Right kidney (tissue), 1 donor: ENCODE measurements around the gene XG.
"Not testable (repeated sequence)": the region's sequence is repeated elsewhere in the genome, so short reads cannot be mapped to it uniquely, and the experiment has no call there.

Source experiments
- DNase-seq: peaks from one replicate; pipeline ENCODE4 v3.0.0-alpha.2; 2016

The XG gene

GRCh38 chrX:2780472-2781225 lies 28.8 kb downstream of the XG start:
- DNase-seq = peak; percentile 44

- DNase-seq = no peak
Measured at GRCh38 chrX:2781226-2781571, 29.4 kb downstream of the XG start.

GRCh38 chrX:2781698-2782097 lies 29.9 kb downstream of the XG start:
- DNase-seq = no peak

- DNase-seq = no peak
Measured at GRCh38 chrX:2782171-2782570, 30.3 kb downstream of the XG start.

GRCh38 chrX:2782778-2783177 lies 30.9 kb downstream of the XG start:
- DNase-seq = no peak

GRCh38 chrX:2784026-2784425 lies 32.2 kb downstream of the XG start:
- DNase-seq = no peak

GRCh38 chrX:2785538-2785937 lies 33.7 kb downstream of the XG start:
- no peak for DNase-seq

- no peak for DNase-seq
Measured at GRCh38 chrX:2788980-2789379, 37.1 kb downstream of the XG start.

- DNase-seq = no peak
Measured at GRCh38 chrX:2789569-2789968, 37.7 kb downstream of the XG start.

GRCh38 chrX:2793752-2794151 lies 41.9 kb downstream of the XG start:
- DNase-seq = no peak

GRCh38 chrX:2794336-2794735 lies 42.5 kb downstream of the XG start:
- DNase-seq = no peak

GRCh38 chrX:2796808-2797207 lies 45.0 kb downstream of the XG start:
- not testable (repeated sequence) for DNase-seq

- no peak for DNase-seq
Measured at GRCh38 chrX:2799369-2799768, 47.5 kb downstream of the XG start.

GRCh38 chrX:2799980-2800379 lies 48.1 kb downstream of the XG start:
- DNase-seq = not testable (repeated sequence)

GRCh38 chrX:2801223-2801622 lies 49.4 kb downstream of the XG start:
- no peak for DNase-seq

- DNase-seq = not testable (repeated sequence)
Measured at GRCh38 chrX:2802376-2803090, 50.7 kb downstream of the XG start.

- DNase-seq = not testable (repeated sequence)
Measured at GRCh38 chrX:2803486-2803885, 51.6 kb downstream of the XG start.

GRCh38 chrX:2804106-2804843 lies 52.4 kb downstream of the XG start:
- DNase-seq = not testable (repeated sequence)

GRCh38 chrX:2804858-2805257 lies 53.0 kb downstream of the XG start:
- DNase-seq = not testable (repeated sequence)

GRCh38 chrX:2811271-2811670 lies 59.4 kb downstream of the XG start:
- DNase-seq = no peak

GRCh38 chrX:2812161-2812907 lies 60.5 kb downstream of the XG start:
- peak; percentile 36 for DNase-seq

- DNase-seq = no peak
Measured at GRCh38 chrX:2817036-2817435, 65.2 kb downstream of the XG start.
